A549 (cell line): ENCODE results near the gene RHEB. TPM values are rescaled to one million over a fixed set of nuclear protein-coding genes. Genes with fewer than 3 reads are reported as not detected.

Experiments used
- ATAC-seq, 2 experiments: fragments of 200-7000 bp in 1 of 2; fragments of >200 bp in 1 of 2; cut with Nextera tagmentation in 1 of 2; cut with Tn5 transposase in 1 of 2; 3 replicates each; pipeline versions ENCODE4 v1.8.0 to v1.9.1; 2018 to 2020; ENCODE audit warnings: mild to moderate bottlenecking in 1 of 2, moderate library complexity in 1 of 2
- CTCF ChIA-PET: fragments of 300-600 bp; sonication (Branson Sonifier 250); formaldehyde crosslinking; extraction: SDS; loops from one replicate; lab custom pipeline; 2021; ENCODE audit warnings: antibody characterized with exemption, inconsistent platforms; lab: Yijun Ruan, JAX
- POLR2A ChIA-PET: fragments of 350-600 bp; formaldehyde crosslinking; extraction: SDS; loops from one replicate; lab custom pipeline; 2021; ENCODE audit warnings: antibody characterized with exemption, inconsistent platforms; lab: Yijun Ruan, JAX
- DNase-seq, 2 experiments: peaks; one replicate each; pipeline versions ENCODE4 v3.0.0 to v3.0.0-alpha.2; 2011 to 2016; ENCODE audit warnings: low read depth in 1 of 2, low spot score in 1 of 2
- FAIRE-seq: peaks from 2 replicates; lab custom pipeline; 2011; peaks lifted over from hg19 to GRCh38; lab: Jason Lieb, UNC
- H3K27ac ChIP-seq, 2 experiments: fragments of >200 bp; sonication (Bioruptor Twin); formaldehyde crosslinking; 3 replicates each; pipeline ENCODE4 v1.5.1; 2016 to 2017
- H3K4me1 ChIP-seq: fragments of >200 bp; sonication (Bioruptor Twin); formaldehyde crosslinking; 3 replicates; pipeline ENCODE4 v1.6.1; 2016
- H3K4me2 ChIP-seq: fragments of >200 bp; sonication (Bioruptor Twin); formaldehyde crosslinking; 3 replicates; pipeline ENCODE4 v1.6.1; 2016
- H3K4me3 ChIP-seq: fragments of >200 bp; sonication (Bioruptor Twin); formaldehyde crosslinking; 3 replicates; pipeline ENCODE4 v1.5.1; 2016
- H3K9me3 ChIP-seq: fragments of >200 bp; sonication (Bioruptor Twin); formaldehyde crosslinking; 3 replicates; pipeline ENCODE4 v1.6.1; 2016
- CBX2 ChIP-seq: fragments of 200-600 bp; sonication (generic); IDR thresholded peaks from 2 replicates; pipeline ENCODE4 v1.6.1; 2016; ENCODE audit warnings: low read depth, mild to moderate bottlenecking, borderline replicate concordance
- CEBPB ChIP-seq, 2 experiments: fragments of >200 bp in 1 of 2; sonication (Bioruptor Twin) in 1 of 2; formaldehyde crosslinking in 1 of 2; IDR thresholded peaks; 2 replicates each; pipeline ENCODE4 v1.6.1; 2012 to 2016
- CHD4 ChIP-seq: fragments of 200-600 bp; sonication (generic); IDR thresholded peaks from 2 replicates; pipeline ENCODE4 v1.6.1; 2016; ENCODE audit warnings: antibody characterized with exemption, mild to moderate bottlenecking, borderline replicate concordance
- CTCF ChIP-seq: fragments of >200 bp; sonication (Bioruptor Twin); formaldehyde crosslinking; IDR thresholded peaks from 3 replicates; pipeline ENCODE4 v1.5.1; 2016
- EHF ChIP-seq: fragments of 250-450 bp; sonication (Bioruptor Pico); IDR thresholded peaks from 2 replicates; pipeline ENCODE4 v1.5.0; 2020; ENCODE audit warnings: mild to moderate bottlenecking
- EHMT2 ChIP-seq: fragments of 200-600 bp; sonication (generic); IDR thresholded peaks from 2 replicates; pipeline ENCODE4 v1.6.1; 2016; ENCODE audit warnings: antibody characterized with exemption, low read depth, mild to moderate bottlenecking, moderate library complexity
- ELK1 ChIP-seq: fragments of 150-350 bp; IDR thresholded peaks from 2 replicates; pipeline ENCODE4 v1.6.1; 2014; ENCODE audit warnings: low read depth, mild to moderate bottlenecking, low read length
- EP300 ChIP-seq, 2 experiments: fragments of >200 bp; sonication (Bioruptor Twin); formaldehyde crosslinking; IDR thresholded peaks; 2 replicates in 1 of 2; 3 replicates in 1 of 2; pipeline ENCODE4 v1.6.1; 2016 to 2017
- FOSB ChIP-seq: fragments of 250-450 bp; sonication (Bioruptor Pico); IDR thresholded peaks from 2 replicates; pipeline ENCODE4 v1.5.0; 2020; ENCODE audit warnings: mild to moderate bottlenecking, moderate library complexity
- FOSL2 ChIP-seq, 2 experiments: fragments of 450-650 bp in 1 of 2; fragments of >200 bp in 1 of 2; sonication (Bioruptor Twin) in 1 of 2; formaldehyde crosslinking; IDR thresholded peaks; 2 replicates each; pipeline versions ENCODE4 v1.5.0 to v1.6.1; 2016 to 2020; ENCODE audit warnings: mild to moderate bottlenecking in 1 of 2, moderate library complexity in 1 of 2
- FOXS1 ChIP-seq: fragments of 250-450 bp; sonication (Bioruptor Pico); IDR thresholded peaks from 2 replicates; pipeline ENCODE4 v1.5.0; 2020; ENCODE audit warnings: mild to moderate bottlenecking, moderate library complexity
- HDAC2 ChIP-seq: fragments of 200-600 bp; sonication (generic); IDR thresholded peaks from 2 replicates; pipeline ENCODE4 v1.6.1; 2016
- HEYL ChIP-seq: fragments of 250-450 bp; sonication (Bioruptor Pico); IDR thresholded peaks from 2 replicates; pipeline ENCODE4 v1.8.0; 2021; ENCODE audit warnings: mild to moderate bottlenecking, moderate library complexity
- HOXA7 ChIP-seq: fragments of 250-450 bp; sonication (Bioruptor Pico); IDR thresholded peaks from 2 replicates; pipeline ENCODE4 v1.5.0; 2020; ENCODE audit warnings: mild to moderate bottlenecking, moderate library complexity
- HOXB13 ChIP-seq: fragments of 250-450 bp; sonication (Bioruptor Pico); IDR thresholded peaks from 2 replicates; pipeline ENCODE4 v1.5.0; 2020; ENCODE audit warnings: low read depth, mild to moderate bottlenecking, moderate library complexity
- HOXB5 ChIP-seq: fragments of 250-450 bp; sonication (Bioruptor Pico); IDR thresholded peaks from 2 replicates; pipeline ENCODE4 v1.5.0; 2020; ENCODE audit warnings: mild to moderate bottlenecking, moderate library complexity
- MAFK ChIP-seq: fragments of 450-650 bp; IDR thresholded peaks from 2 replicates; pipeline ENCODE4 v1.6.1; 2014; ENCODE audit not compliant: partially characterized antibody
- MAX ChIP-seq: IDR thresholded peaks from 2 replicates; pipeline ENCODE4 v1.6.1; 2012
- NFE2L2 ChIP-seq: fragments of 150-350 bp; conservative IDR thresholded peaks from 2 replicates; pipeline ENCODE4 v1.6.1; 2014; ENCODE audit warnings: low read length
- NPAS2 ChIP-seq: fragments of 250-450 bp; sonication (Bioruptor Pico); IDR thresholded peaks from 2 replicates; pipeline ENCODE4 v1.8.0; 2022; ENCODE audit warnings: mild to moderate bottlenecking, moderate library complexity, borderline replicate concordance
- PBX3 ChIP-seq: IDR thresholded peaks from 2 replicates; pipeline ENCODE4 v1.6.1; 2012
- POLR2AphosphoS2 ChIP-seq: conservative IDR thresholded peaks from 2 replicates; pipeline ENCODE4 v1.6.1; 2012; ENCODE audit warnings: low read length, improper control_type of control experiment, inconsistent platforms
- RAD21 ChIP-seq, 2 experiments: fragments of >200 bp in 1 of 2; sonication (Bioruptor Twin) in 1 of 2; formaldehyde crosslinking in 1 of 2; IDR thresholded peaks in 1 of 2; conservative IDR thresholded peaks in 1 of 2; 2 replicates in 1 of 2; 3 replicates in 1 of 2; pipeline ENCODE4 v1.6.1; 2012 to 2018; ENCODE audit warnings: inconsistent platforms in 1 of 2
- RARB ChIP-seq: fragments of 250-450 bp; sonication (Bioruptor Pico); IDR thresholded peaks from 2 replicates; pipeline ENCODE4 v1.8.0; 2021; ENCODE audit warnings: mild to moderate bottlenecking, moderate library complexity
- RCOR1 ChIP-seq: fragments of 150-350 bp; IDR thresholded peaks from 2 replicates; pipeline ENCODE4 v1.6.1; 2014; ENCODE audit warnings: antibody characterized with exemption, low read length, low read depth
- RFX5 ChIP-seq: fragments of 450-650 bp; IDR thresholded peaks from 2 replicates; pipeline ENCODE4 v1.7.1; 2014; ENCODE audit warnings: antibody characterized with exemption, mild to moderate bottlenecking, moderate library complexity
- RNF2 ChIP-seq: fragments of 200-600 bp; sonication (generic); IDR thresholded peaks from 2 replicates; pipeline ENCODE4 v1.6.1; 2016; ENCODE audit warnings: low read depth, mild to moderate bottlenecking, antibody characterized with exemption, moderate library complexity, borderline replicate concordance
- SMC3 ChIP-seq: fragments of >200 bp; sonication (Bioruptor Twin); formaldehyde crosslinking; IDR thresholded peaks from 3 replicates; pipeline ENCODE4 v1.6.1; 2018; ENCODE audit warnings: inconsistent platforms
- TFCP2L1 ChIP-seq: fragments of 250-450 bp; sonication (Bioruptor Pico); IDR thresholded peaks from 2 replicates; pipeline ENCODE4 v1.5.0; 2021; ENCODE audit warnings: mild to moderate bottlenecking
- ZC3H11A ChIP-seq: fragments of 450-650 bp; IDR thresholded peaks from 2 replicates; pipeline ENCODE4 v1.6.1; 2014; ENCODE audit warnings: antibody characterized with exemption, mild to moderate bottlenecking
- ZNF302 ChIP-seq: fragments of 250-450 bp; sonication (Bioruptor Pico); IDR thresholded peaks from 2 replicates; pipeline ENCODE4 v1.9.0; 2021; ENCODE audit warnings: inconsistent platforms, mild to moderate bottlenecking, moderate library complexity
- WGBS: methylation state at CpG from one replicate; pipeline ENCODE4 v1.1.6; 2017; ENCODE audit errors: missing lambda C conversion rate; 5-methylcytosine and 5-hydroxymethylcytosine counted together
- polyA plus RNA-seq, 4 experiments: library from polyadenylated mRNA; depleted of rRNA in 3 of 4; stranded (reverse); fragments of >200 nt; fragmentation: RNase III in 1 of 4; extraction: RNeasy Plus Mini Kit Qiagen cat#74134 plus additional on column Dnase treatment in 1 of 4; gene quantifications; 2 replicates in 3 of 4; 3 replicates in 1 of 4; pipeline ENCODE4 v1.2.3, GENCODE V29; 2011 to 2017

The RHEB gene
- polyA plus RNA-seq, 2 of the 4 experiments (the other 2 are of a cell fraction): 110 to 198 TPM

GRCh38 chr7:151456782-151457181, 62.9 kb downstream of the RHEB start:
- H3K27ac ChIP-seq: no peak overlapping the region
- no peak for ATAC-seq
- TF ChIP-seq POLR2AphosphoS2 (no peak), CEBPB (IDR thresholded peaks at IDR 0.05) (no peak), TFCP2L1 (no peak), EP300 (IDR thresholded peaks at IDR 0.05) (no peak), CTCF (no peak), RFX5 (no peak), CBX2 (no peak), HOXA7 (CRISPR knock-in tag) (no peak), HDAC2 (no peak), RARB (CRISPR knock-in tag) (no peak), FOSB (CRISPR knock-in tag) (no peak), CHD4 (no peak), RCOR1 (no peak), EHMT2 (no peak), MAFK (no peak), RAD21 (conservative IDR thresholded peaks at IDR 0.05 in 1 of 2, IDR thresholded peaks at IDR 0.05 in 1 of 2) (no peak), ZC3H11A (no peak), HOXB5 (CRISPR knock-in tag) (no peak)
- H3K9me3 ChIP-seq: peaks cover 8% of the 10 kb centered on the region
- H3K4me3 ChIP-seq: no peak overlapping the region
- ChIA-PET POLR2A (no interaction called here), CTCF (interaction anchor here (0.6 to 10.9 kb wide), 7 partner anchors 8 to 616 kb away, joined by 3 to 89 read pairs (median 5); no protein-coding TSS in a partner anchor)
- 69% methylated on average over 4 of the region's 4 CpGs for WGBS
- no peak overlapping the region for H3K4me2 ChIP-seq
- no peak for DNase-seq
- FAIRE-seq: no peak
- H3K4me1 ChIP-seq: peaks cover 23% of the 10 kb centered on the region

GRCh38 chr7:151456276-151456675, 63.4 kb downstream of the RHEB start:
- H3K4me2 ChIP-seq: no peak overlapping the region
- no peak for DNase-seq
- no peak overlapping the region for H3K27ac ChIP-seq
- peaks cover 23% of the 10 kb centered on the region for H3K4me1 ChIP-seq
- H3K9me3 ChIP-seq: 0 out of 3 replicates have a peak, but pooled peaks cover 4% of the 10 kb centered on the region
- ChIA-PET CTCF (interaction anchor here (0.8 to 10.9 kb wide), 4 partner anchors 7 to 88 kb away, joined by 3 to 89 read pairs (median 7); no protein-coding TSS in a partner anchor), POLR2A (no interaction called here)
- TF ChIP-seq MAX (no peak), FOXS1 (CRISPR knock-in tag) (no peak)
- 82% methylated on average over 5 of the region's 5 CpGs for WGBS
- no peak for FAIRE-seq
- no peak for ATAC-seq
- H3K4me3 ChIP-seq: no peak overlapping the region

GRCh38 chr7:151455690-151456089, 64.0 kb downstream of the RHEB start:
- no peak for DNase-seq
- WGBS: 80% methylated on average over 4 of the region's 4 CpGs
- POLR2A ChIA-PET: no interaction called here
- Histone ChIP-seq H3K4me2 (no peak overlapping the region), H3K27ac (no peak overlapping the region), H3K4me3 (no peak overlapping the region)
- FAIRE-seq: no peak
- CTCF ChIA-PET: interaction anchor here (16.5 kb wide), 1 partner anchor 84 kb away, joined by 438 read pairs; no protein-coding TSS in a partner anchor
- no peak for ATAC-seq
- TF ChIP-seq EHF (CRISPR knock-in tag): no peak
- TF ChIP-seq MAX: no peak
- no peak for TF ChIP-seq FOSL2 (IDR thresholded peaks at IDR 0.05)
- no peak for TF ChIP-seq FOSL2 (CRISPR knock-in tag; IDR thresholded peaks at IDR 0.05)
- no peak for TF ChIP-seq SMC3
- TF ChIP-seq HEYL (CRISPR knock-in tag): no peak
- no peak for TF ChIP-seq MAFK
- no peak for TF ChIP-seq FOSB (CRISPR knock-in tag)
- TF ChIP-seq HOXB13: no peak
- no peak for TF ChIP-seq RNF2
- no peak for TF ChIP-seq RFX5
- TF ChIP-seq ZNF302 (CRISPR knock-in tag): no peak
- no peak for TF ChIP-seq NPAS2 (CRISPR knock-in tag)
- no peak for TF ChIP-seq ELK1
- TF ChIP-seq HDAC2: no peak
- no peak for TF ChIP-seq PBX3
- no peak for TF ChIP-seq NFE2L2
- TF ChIP-seq, all 56 proteins: peak for 0
- H3K4me1 ChIP-seq: peaks cover 18% of the 10 kb centered on the region
- H3K9me3 ChIP-seq: 0 out of 3 replicates have a peak, but pooled peaks cover 4% of the 10 kb centered on the region
